ENCODE measurements around the gene GNA15.

GNA15 gene

GRCh38 chr19:3175781-3176714 lies 40.2 kb downstream of the GNA15 start:
- TF ChIP-seq, protein P1, sequence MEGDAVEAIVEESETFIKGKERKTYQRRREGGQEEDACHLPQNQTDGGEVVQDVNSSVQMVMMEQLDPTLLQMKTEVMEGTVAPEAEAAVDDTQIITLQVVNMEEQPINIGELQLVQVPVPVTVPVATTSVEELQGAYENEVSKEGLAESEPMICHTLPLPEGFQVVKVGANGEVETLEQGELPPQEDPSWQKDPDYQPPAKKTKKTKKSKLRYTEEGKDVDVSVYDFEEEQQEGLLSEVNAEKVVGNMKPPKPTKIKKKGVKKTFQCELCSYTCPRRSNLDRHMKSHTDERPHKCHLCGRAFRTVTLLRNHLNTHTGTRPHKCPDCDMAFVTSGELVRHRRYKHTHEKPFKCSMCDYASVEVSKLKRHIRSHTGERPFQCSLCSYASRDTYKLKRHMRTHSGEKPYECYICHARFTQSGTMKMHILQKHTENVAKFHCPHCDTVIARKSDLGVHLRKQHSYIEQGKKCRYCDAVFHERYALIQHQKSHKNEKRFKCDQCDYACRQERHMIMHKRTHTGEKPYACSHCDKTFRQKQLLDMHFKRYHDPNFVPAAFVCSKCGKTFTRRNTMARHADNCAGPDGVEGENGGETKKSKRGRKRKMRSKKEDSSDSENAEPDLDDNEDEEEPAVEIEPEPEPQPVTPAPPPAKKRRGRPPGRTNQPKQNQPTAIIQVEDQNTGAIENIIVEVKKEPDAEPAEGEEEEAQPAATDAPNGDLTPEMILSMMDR (IDR thresholded peaks at IDR 0.05; ENCODE audit: low read depth, low read length) = no peak
- peak; percentile 47 for DNase-seq (ENCODE audit: extremely low read depth, low read depth)

DNA sequence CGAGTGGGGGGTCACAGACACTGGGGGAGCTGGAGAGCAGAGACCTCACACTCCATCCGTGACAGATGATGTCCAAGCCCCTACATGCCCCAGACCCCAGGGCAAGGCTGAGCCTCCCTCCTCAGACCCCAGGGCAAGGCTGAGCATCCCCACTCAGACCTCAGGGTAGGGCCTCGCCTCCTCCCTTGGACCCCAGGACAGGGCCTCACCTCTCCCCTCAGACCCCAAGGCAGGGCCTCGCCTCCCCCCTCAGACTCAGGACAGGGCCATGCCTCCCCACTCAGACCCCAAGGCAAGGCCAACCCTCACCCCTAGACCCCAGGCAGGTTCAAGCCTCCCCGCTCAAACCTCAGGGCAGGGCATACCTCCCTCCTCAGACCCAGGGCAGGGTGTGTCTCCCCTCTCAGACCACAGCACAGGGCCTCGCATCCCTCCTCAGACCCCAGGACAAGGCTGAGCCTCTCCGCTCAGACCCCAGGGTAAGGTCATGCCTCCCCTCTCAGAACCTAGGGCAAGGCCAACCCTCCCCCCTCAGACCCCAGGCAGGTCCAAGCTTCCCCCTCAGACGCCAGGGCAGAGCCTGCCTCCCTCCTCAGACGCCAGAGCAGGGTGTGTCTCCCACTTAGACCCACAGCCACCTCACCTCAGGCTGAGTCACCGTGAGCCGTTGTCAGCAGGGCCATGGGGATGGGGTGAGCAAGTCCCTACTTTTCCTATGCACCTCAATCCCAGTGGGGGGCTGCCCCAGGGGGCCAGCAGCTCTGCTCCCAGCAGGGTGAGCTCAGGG lies 41.1 kb downstream of the GNA15 start:
- DNase-seq (ENCODE audit: extremely low read depth, low read depth) = no peak

GRCh38 chr19:3178377-3178972 lies 42.6 kb downstream of the GNA15 start, which contains the start of gene S1PR4:
TSS of gene S1PR4 (plus strand) at chr19:3178769. CDS start at chr19:3178793, 24 bp downstream.
- DNase-seq (ENCODE audit: extremely low read depth, low read depth) = no peak

More for the DNA sequence above, 41.1 kb downstream of the GNA15 start:
- TF ChIP-seq, protein P1 (IDR thresholded peaks at IDR 0.05; ENCODE audit: low read depth, low read length) = no peak

GRCh38 chr19:3178973-3179738 lies 43.3 kb downstream of the GNA15 start:
- no peak for DNase-seq (ENCODE audit: extremely low read depth, low read depth)
- TF ChIP-seq, protein P1 (IDR thresholded peaks at IDR 0.05; ENCODE audit: low read depth, low read length) = no peak

More at GRCh38 chr19:3178377-3178972, 42.6 kb downstream of the GNA15 start, which contains the start of gene S1PR4:
- TF ChIP-seq, protein P1 (IDR thresholded peaks at IDR 0.05; ENCODE audit: low read depth, low read length) = no peak

DNA sequence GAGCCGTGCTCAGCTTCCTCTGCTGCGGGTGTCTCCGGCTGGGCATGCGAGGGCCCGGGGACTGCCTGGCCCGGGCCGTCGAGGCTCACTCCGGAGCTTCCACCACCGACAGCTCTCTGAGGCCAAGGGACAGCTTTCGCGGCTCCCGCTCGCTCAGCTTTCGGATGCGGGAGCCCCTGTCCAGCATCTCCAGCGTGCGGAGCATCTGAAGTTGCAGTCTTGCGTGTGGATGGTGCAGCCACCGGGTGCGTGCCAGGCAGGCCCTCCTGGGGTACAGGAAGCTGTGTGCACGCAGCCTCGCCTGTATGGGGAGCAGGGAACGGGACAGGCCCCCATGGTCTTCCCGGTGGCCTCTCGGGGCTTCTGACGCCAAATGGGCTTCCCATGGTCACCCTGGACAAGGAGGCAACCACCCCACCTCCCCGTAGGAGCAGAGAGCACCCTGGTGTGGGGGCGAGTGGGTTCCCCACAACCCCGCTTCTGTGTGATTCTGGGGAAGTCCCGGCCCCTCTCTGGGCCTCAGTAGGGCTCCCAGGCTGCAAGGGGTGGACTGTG lies 44.0 kb downstream of the GNA15 start:
- TF ChIP-seq, protein P1 (IDR thresholded peaks at IDR 0.05; ENCODE audit: low read depth, low read length) = no peak
- DNase-seq (ENCODE audit: extremely low read depth, low read depth) = no peak
